CD14-positive monocyte (primary cell): Measurements from ENCODE around the gene TTC9B. TPM values are rescaled to one million over a fixed set of nuclear protein-coding genes. Genes with fewer than 3 reads are reported as not detected.

ENCODE experiments used
- polyA plus RNA-seq, 3 donors: library from polyadenylated mRNA; depleted of rRNA in 1 of 3; unstranded in 2 of 3; stranded (reverse) in 1 of 3; fragments of 300-500 nt in 2 of 3; fragments of >200 nt in 1 of 3; fragmentation: Illumina TruSeq in 2 of 3; gene quantifications; 1 replicate in 2 of 3; 2 replicates in 1 of 3; pipeline ENCODE4 v1.2.3, GENCODE V29; 2012 to 2021

The TTC9B gene
- polyA plus RNA-seq, 3 donors = not detected

Other genes starting within 250 kb of the TTC9B start
- 10 to 100 TPM; 67.0 to 85.8 (median 79.6) TPM for gene PSMC4, start 247.2 kb downstream of the TTC9B start, polyA plus RNA-seq
- gene ZNF546, start 221.3 kb downstream of the TTC9B start, polyA plus RNA-seq = 1 to 10 TPM; 1.3 to 2.3 (median 1.4) TPM
- gene ZNF780B, start 162.2 kb downstream of the TTC9B start, polyA plus RNA-seq = 1 to 10 TPM; 2.0 to 3.3 (median 3.1) TPM
- 10 to 100 TPM in 2 of 3 donors, 1 to 10 TPM in 1; 9.8 to 14.1 (median 12.6) TPM for gene ZNF780A, start 127.4 kb downstream of the TTC9B start, polyA plus RNA-seq
- gene MAP3K10, start 27.0 kb downstream of the TTC9B start, polyA plus RNA-seq = 1 to 10 TPM in 1 of 3 donors, under 1 TPM in 1, not detected in 1; 0.05 to 9.1 TPM
- gene CCNP, start 8.3 kb upstream of the TTC9B start, polyA plus RNA-seq = under 1 TPM in 1 of 3 donors, not detected in 2; 0.12 TPM
- 100 to 1,000 TPM in 1 of 3 donors, 10 to 100 TPM in 2; 11.4 to 122 (median 16.3) TPM for gene AKT2, start 67.0 kb upstream of the TTC9B start, polyA plus RNA-seq
- gene C19orf47, start 130.0 kb upstream of the TTC9B start, polyA plus RNA-seq = 10 to 100 TPM in 1 of 3 donors, 1 to 10 TPM in 2; 7.6 to 10.2 (median 8.0) TPM
- gene PLD3, start 130.3 kb upstream of the TTC9B start, polyA plus RNA-seq = 100 to 1,000 TPM; 168 to 334 (median 170) TPM
- under 1 TPM in 1 of 3 donors, not detected in 2; 0.09 TPM for gene HIPK4, start 171.8 kb upstream of the TTC9B start, polyA plus RNA-seq
- under 1 TPM in 2 of 3 donors, not detected in 1; 0.13 to 0.76 TPM for gene PRX, start 195.0 kb upstream of the TTC9B start, polyA plus RNA-seq
- gene SERTAD1, start 207.6 kb upstream of the TTC9B start, polyA plus RNA-seq = 10 to 100 TPM; 21.0 to 55.9 (median 21.6) TPM
- gene SERTAD3, start 226.0 kb upstream of the TTC9B start, polyA plus RNA-seq = 10 to 100 TPM; 30.4 to 57.2 (median 49.4) TPM
- 100 to 1,000 TPM; 299 to 625 (median 601) TPM for gene BLVRB, start 247.4 kb upstream of the TTC9B start, polyA plus RNA-seq
- under 1 TPM in 1 of 3 donors, not detected in 2; 0.07 TPM for gene SPTBN4, start 248.6 kb upstream of the TTC9B start, polyA plus RNA-seq